ENCODE results near the gene ARID1B.
"Not testable (repeated sequence)": the region's sequence is repeated elsewhere in the genome, so short reads cannot be mapped to it uniquely, and the experiment has no call there.

Gene ARID1B

GRCh38 chr6:156972145-156972544 lies 195.0 kb downstream of the ARID1B start:
- DNase-seq, result no peak

DNA sequence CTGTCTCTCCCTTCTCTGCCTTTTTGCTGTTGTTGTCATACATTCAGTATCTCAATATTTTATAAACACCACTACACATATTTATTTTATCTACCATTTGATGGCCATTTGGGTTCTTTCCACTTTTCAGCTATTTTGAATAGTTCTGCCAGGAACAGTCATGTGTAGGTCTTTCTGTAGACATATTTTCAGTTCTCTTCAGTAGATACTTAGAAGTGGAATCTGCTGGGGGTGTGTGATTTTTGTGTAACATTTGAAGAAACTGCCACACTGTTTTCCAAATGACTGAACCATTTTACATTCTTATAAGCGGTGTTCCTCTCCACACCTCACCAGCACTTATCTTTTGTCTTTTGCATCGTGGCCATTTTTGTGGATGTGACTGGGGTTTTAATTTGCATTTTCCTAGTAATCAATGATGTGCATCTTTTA lies 197.7 kb downstream of the ARID1B start:
- DNase-seq, result no peak

DNA sequence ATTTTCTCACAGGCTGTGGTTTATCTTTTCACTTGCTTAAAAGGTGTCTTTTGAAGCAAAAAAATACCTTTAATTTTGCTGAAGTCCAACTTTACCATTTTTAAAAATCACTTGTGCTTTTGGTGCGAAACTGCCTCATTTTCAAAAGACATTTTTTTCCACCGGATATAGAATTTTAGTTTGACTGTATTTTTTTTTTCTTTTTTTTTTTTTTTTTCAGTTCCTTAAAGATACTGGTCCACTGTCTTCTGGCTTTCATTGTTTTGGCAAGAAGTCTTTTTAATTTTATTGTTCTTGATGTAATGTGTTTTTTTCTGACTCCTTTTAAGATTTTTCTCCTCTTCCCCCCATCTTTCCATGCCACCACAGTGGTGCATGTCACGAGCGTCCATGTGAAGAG lies 198.2 kb downstream of the ARID1B start:
- DNase-seq, result no peak

DNA sequence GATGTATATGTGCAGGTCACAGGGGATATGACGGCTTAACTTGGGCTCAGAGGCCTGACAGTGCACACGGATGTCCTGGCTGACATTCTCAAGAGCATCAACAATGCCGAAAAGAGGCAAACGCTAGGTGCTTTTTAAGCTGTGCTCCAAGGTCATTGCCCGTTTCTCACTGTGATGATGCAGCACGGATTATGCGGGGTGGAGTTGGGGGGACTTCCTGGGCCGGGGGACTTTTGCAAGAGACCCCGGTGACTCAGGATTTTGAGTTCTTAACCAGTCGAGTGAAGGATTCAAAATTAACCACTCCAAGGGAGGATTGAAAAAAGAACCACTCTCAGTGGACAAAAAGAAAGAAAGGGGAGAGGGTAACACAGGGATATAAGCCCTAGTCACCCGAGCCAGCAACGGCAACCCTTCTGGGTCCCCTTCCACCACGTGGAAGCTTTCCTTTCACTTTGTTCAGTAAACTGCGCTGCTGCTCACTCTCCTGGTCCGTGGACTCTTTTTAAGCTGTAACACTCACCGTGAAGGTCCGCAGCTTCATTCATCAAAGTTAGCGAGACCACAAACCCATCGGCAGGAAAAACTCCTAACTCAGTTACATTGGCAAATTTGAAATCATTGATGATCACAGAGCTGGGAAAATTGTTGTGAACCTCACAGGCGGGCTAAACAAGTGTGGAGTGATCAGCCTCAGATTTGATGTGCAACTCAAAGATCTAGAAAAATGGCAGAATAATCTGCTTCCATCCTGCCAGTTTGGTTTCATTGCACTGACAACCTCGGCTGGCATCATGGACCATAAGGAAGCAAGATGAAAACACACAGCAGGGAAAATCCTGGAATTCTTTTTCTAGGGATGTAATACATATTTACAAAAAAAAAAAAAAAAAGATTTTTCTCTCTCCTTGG lies 199.3 kb downstream of the ARID1B start:
- DNase-seq, result peak; percentile 18

- no peak for DNase-seq
Measured at GRCh38 chr6:156977527-156978291, 200.5 kb downstream of the ARID1B start.

DNA sequence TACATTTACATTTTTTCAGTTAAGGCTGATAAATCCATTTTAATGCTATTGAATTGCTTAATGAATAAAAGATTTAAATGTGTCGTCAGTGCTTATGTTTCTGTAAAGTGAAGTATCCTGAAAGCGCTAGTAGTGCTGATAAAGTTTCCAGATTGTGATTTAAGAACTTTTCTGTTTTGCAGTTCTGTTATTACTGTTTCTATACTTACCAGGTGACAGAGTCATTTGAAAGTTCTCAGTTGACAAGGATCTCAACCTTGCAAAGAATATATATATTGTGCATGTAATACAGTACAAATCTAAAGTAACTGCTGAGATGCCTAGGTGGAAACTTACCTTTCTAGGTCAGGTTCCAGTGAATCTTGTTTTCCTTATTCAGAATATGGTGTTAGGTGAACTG lies 201.8 kb downstream of the ARID1B start:
- DNase-seq, result no peak

DNA sequence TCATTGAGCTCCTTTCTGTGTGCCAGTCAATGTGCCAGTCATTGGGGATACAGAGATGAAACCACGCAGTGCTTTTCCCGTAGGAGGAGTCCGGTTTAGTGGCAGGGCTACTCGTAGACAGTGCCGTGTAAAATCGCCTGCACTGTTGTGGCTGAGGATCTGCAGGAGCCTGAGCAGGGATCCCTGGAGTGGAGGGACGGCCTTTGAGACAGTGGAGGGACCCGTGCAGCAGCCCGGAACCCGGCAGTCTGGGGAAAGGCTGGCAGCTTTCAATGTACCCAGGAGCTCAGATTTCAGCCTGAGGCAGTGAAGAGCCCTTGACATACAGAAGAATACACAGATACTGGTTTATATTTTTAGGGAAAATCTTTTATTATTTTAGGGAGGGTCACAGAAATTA lies 203.3 kb downstream of the ARID1B start:
- no peak for DNase-seq

- DNase-seq, result no peak
Measured at GRCh38 chr6:156980948-156981347, 203.8 kb downstream of the ARID1B start.

DNA sequence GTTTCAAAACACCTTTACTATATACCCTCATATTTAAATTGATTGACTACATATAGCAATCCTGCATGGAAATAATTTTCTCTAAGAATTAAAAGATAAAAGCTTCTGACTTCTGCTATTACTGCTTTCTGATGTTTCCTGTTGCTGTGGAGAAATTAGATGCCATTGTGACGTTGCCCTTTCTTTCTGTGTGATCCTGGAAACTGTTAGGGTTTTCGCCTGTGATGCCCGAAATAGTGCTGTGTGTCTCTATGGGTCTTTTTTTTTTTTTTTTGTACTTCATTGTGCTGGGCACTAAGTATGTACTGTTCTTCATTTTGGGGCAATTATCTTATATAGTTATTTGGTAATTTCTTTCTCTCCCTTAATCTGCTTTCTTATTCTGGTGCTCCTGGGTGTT lies 205.0 kb downstream of the ARID1B start:
- DNase-seq, result no peak

- DNase-seq, result not testable (repeated sequence)
Measured at GRCh38 chr6:156982864-156983263, 205.7 kb downstream of the ARID1B start.

DNA sequence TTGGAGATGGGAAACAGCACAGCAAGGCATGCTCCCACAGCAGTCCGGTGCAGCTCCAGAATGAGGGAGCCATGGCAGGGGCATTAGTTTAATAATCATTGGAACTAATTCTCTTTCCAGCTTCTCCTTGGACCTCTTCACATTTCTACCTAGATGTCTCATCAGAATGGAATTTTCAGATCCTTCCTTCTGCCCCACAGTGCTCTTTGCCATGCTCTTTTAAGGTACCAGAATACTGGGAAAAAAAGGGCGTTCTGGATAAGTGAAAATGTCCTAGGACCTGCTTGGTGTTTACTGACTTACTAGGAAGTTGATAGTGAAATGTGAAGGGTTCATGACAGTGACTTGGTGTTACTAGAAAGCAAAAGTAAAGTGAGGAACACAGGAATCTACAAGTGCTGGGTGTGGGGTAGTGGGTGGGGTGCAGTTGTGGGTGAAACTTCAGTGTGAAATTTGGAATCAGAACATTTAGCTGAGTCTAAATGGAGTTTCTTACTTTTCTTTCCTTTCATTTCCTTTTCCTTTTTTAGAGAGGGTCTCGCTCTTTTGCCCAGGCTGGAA lies 207.1 kb downstream of the ARID1B start:
- no peak for DNase-seq

GRCh38 chr6:156985309-156985708 lies 208.1 kb downstream of the ARID1B start:
- no peak for DNase-seq

GRCh38 chr6:156988276-156989158 lies 211.3 kb downstream of the ARID1B start:
- peak; percentile 88 for DNase-seq

- DNase-seq, result no peak
Measured at GRCh38 chr6:156989159-156989806, 212.1 kb downstream of the ARID1B start.

DNA sequence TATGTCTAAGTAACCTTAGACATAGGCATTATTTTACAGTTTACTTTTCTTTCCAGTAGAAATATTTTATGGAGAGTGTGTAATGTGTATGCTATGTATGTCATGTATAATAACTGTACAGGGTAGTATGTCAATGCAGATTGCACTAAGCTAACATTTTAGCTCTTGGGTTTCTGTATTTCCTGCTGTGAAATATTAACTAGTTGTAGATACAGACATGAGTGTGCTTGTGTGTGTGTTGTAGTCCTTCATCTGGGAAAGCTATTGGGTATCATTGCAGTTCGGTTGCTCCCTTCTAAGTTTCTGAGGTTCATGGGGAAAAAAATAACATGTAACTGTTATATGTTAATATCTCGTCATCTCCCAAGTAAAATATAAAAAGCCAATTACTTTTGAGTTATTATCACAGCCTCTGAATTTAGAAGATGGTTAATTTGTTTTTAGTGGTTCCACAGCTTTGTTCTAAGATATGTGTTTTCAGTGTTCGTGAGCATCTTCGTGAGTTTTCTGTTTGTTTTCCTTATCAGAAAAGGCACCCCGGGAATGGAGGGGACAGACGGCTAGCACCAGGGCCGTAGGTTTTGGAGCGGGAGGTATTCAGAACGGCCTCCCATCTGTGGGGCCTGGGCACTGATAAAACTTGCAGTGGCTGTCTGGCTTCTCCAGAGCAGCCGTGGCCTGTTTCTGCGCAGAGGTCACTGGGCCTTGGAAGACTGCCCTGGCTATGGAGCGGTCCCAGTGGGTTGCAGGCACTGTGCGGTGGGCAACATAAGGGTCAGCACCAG lies 215.0 kb downstream of the ARID1B start:
- DNase-seq, result no peak

- DNase-seq, result no peak
Measured at GRCh38 chr6:156993713-156994112, 216.5 kb downstream of the ARID1B start.

GRCh38 chr6:156994215-156995076 lies 217.3 kb downstream of the ARID1B start:
- no peak for DNase-seq

DNA sequence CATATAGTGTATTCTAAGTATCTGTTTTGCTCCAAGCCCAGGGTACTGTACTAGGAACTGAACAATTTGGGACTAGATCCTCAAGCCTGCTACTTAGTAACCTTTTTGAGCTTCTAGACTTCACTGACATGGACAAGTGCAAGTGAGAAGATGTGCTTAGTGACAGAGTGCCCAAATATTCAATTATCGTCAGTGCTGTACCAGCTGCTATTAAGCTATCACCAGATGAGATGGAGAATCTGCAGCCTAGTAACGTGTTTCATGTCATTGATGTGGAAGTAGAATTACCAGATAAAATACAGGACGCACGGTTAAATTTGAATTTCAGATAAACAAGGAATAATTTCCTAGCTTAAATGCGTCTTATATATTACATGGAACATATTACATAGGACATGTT lies 218.3 kb downstream of the ARID1B start:
- no peak for DNase-seq

DNA sequence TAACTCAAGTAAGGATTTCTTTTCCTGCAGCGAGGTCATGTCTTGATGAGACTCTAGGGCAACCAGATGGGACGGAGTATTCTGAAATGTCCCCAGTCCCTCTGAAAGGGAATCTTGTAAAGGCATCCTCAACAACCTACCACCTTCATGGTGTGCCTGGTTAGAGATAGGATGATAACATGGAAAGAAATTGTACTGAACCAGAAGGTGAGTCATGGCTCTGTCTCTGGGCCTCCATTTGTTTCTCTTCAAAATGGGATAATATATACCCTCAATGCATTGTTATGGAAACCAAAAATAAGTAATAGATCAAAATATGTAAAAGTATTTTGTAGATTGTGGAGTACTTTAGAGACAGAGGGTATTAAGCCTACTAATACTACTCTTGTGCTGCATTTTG lies 219.1 kb downstream of the ARID1B start:
- no peak for DNase-seq

DNA sequence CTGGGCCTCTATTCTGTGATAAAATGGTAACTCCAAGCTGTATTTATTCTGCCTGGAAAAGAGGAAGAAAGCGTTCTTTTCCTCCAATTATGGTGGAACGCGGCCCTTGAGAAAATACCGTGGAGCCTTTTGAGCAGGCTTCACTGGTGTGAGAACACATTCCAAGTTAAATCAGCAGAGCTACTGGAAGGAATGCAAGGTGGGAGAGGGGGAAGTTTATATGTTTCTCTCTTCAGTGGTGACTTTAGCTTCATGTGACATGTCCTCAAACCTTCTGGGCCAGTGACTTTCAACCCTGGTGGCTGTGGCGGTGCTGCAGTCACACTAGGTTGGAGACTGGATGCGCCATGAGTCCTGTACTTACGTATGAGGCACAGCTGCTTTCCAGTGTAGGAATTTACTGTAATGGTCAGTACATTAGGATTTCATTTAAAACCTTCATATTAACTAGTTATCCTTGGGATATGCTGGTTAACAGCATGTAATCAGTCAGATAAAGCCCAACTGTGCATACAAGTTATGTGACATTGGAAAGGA lies 221.7 kb downstream of the ARID1B start:
- no peak for DNase-seq
